GM12865 (cell line): Measurements from ENCODE around the gene LAMC1.

Source experiments
- DNase-seq: peaks from one replicate; pipeline ENCODE4 v3.0.0; 2010; ENCODE audit warnings: low read depth
- H3K4me3 ChIP-seq: 2 replicates; pipeline ENCODE4 v1.5.1; 2011; ENCODE audit warnings: mild to moderate bottlenecking, low read depth, low read length, control low read depth
- TF ChIP-seq, protein P1 (sequence below): IDR thresholded peaks from 2 replicates; pipeline ENCODE4 v1.5.1; 2011; ENCODE audit warnings: low read length, control low read depth, low read depth, inconsistent platforms; ENCODE audit not compliant: insufficient read depth; ENCODE audit errors: missing control alignments

The LAMC1 gene

DNA sequence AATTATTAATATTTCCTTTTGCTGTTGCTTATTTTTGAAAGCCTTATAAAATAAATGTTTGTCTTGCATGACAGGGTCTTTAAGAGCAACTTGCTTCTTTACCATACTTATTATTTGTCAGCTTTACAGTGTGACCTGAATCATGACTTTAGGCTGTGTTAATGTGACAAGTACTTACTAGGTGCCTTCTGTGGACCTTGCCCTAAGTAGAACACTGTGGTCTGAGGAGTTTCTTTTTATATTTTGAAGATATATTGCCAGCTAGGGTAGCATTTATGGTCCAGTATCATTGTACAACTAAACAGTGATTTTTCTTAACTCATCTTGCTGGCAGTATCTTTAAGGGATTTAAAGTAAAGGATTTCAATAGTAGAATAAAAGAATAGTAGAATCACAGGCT, 117.4 kb downstream of the LAMC1 start:
- TF ChIP-seq, protein P1, sequence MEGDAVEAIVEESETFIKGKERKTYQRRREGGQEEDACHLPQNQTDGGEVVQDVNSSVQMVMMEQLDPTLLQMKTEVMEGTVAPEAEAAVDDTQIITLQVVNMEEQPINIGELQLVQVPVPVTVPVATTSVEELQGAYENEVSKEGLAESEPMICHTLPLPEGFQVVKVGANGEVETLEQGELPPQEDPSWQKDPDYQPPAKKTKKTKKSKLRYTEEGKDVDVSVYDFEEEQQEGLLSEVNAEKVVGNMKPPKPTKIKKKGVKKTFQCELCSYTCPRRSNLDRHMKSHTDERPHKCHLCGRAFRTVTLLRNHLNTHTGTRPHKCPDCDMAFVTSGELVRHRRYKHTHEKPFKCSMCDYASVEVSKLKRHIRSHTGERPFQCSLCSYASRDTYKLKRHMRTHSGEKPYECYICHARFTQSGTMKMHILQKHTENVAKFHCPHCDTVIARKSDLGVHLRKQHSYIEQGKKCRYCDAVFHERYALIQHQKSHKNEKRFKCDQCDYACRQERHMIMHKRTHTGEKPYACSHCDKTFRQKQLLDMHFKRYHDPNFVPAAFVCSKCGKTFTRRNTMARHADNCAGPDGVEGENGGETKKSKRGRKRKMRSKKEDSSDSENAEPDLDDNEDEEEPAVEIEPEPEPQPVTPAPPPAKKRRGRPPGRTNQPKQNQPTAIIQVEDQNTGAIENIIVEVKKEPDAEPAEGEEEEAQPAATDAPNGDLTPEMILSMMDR = no peak
- DNase-seq = no peak
- H3K4me3 ChIP-seq = no peak overlapping the region

DNA sequence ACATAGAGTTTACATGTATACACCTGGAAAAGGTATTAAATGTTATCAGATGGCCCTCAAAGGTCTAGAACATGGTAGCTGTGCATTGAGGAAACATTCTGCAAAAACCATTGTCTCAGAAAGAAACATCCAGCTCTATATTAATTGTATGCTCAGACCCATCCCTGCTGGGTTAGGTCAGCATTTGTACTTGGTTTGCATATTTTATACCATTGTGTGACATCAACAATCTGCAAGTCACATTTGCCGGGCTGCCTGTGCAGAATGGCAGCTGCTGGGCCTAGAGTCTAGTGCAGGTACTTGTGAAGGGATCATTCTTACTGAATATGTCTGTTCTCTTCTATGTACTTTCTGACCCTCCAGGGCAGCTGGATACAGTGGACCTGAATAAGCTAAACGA, 119.0 kb downstream of the LAMC1 start:
- TF ChIP-seq, protein P1 = no peak
- no peak overlapping the region for H3K4me3 ChIP-seq
- no peak for DNase-seq

DNA sequence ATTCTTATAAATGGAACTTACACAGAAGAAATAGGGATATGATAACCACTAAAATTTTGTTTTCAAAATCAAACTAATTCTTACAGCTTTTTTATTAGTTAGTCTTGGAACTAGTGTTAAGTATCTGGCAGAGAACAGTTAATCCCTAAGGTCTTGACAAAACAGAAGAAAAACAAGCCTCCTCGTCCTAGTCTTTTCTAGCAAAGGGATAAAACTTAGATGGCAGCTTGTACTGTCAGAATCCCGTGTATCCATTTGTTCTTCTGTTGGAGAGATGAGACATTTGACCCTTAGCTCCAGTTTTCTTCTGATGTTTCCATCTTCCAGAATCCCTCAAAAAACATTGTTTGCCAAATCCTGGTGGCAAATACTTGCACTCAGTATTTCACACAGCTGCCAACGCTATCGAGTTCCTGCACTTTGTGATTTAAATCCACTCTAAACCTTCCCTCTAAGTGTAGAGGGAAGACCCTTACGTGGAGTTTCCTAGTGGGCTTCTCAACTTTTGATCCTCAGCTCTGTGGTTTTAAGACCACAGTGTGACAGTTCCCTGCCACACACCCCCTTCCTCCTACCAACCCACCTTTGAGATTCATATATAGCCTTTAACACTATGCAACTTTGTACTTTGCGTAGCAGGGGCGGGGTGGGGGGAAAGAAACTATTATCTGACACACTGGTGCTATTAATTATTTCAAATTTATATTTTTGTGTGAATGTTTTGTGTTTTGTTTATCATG, 120.5 kb downstream of the LAMC1 start:
- H3K4me3 ChIP-seq = no peak overlapping the region
- DNase-seq = no peak
- TF ChIP-seq, protein P1 = no peak

DNA sequence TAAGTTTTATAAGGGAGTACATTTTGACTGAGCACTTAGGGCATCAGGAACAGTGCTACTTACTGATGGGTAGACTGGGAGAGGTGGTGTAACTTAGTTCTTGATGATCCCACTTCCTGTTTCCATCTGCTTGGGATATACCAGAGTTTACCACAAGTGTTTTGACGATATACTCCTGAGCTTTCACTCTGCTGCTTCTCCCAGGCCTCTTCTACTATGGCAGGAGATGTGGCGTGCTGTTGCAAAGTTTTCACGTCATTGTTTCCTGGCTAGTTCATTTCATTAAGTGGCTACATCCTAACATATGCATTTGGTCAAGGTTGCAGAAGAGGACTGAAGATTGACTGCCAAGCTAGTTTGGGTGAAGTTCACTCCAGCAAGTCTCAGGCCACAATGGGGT, 121.5 kb downstream of the LAMC1 start:
- DNase-seq = no peak
- no peak overlapping the region for H3K4me3 ChIP-seq
- TF ChIP-seq, protein P1 = no peak

DNA sequence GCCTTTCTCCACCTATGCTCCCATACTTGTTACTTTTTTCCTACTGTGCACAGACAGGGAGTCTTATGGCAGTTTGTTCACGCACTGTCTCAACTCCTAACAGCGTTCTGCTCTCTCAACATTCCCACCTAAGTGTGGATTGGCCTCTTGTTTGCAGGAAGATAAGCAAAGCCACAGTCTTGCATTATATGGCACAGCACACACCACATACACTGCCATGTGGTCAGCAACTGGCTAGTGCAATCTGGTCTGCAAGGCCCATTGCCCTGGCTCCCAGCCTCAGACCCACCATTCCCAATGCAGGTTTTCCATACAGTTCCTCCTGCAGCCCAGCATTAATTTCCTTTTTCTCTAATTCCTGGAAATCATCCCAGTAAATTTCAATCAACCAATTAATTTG, 124.5 kb downstream of the LAMC1 start:
- no peak for DNase-seq

DNA sequence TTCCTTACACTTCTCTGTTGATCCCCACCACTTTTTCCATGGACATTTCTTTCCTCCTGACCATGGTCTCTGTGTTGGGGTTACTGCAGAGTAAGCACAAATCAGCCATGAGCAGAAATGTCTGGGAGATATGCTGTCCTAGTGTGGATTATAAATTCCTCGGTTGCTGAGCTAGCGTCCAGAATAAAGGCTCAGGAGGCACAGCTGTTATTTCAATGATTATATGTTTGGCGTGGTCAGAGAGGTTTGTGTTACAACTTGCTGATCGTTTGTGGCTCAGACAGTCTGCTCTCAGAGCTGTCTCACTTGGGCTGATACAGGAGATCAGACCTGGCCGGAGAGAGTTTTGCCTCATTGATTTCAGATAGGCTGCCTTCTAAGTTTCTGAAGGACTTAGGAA, 125.4 kb downstream of the LAMC1 start:
- no peak overlapping the region for H3K4me3 ChIP-seq
- DNase-seq = no peak

More for the DNA sequence above, 124.5 kb downstream of the LAMC1 start:
- TF ChIP-seq, protein P1 = no peak
- no peak overlapping the region for H3K4me3 ChIP-seq

More for the DNA sequence above, 125.4 kb downstream of the LAMC1 start:
- TF ChIP-seq, protein P1 = no peak
